Nephron progenitor cell (in vitro differentiated cells): ENCODE measurements around the gene RBM7.

Source experiments
- DNase-seq: peaks from one replicate; pipeline ENCODE4 v3.0.0; 2021
- H3K27ac Mint-ChIP-seq: 2 replicates; pipeline ENCODE4 v1.8.0; 2021; ENCODE audit warnings: mild to moderate bottlenecking, moderate library complexity, mixed read lengths
- H3K27me3 Mint-ChIP-seq: 2 replicates; pipeline ENCODE4 v1.8.0; 2021; ENCODE audit warnings: mild to moderate bottlenecking, low read depth, mixed read lengths; ENCODE audit not compliant: poor library complexity
- H3K36me3 Mint-ChIP-seq: 2 replicates; pipeline ENCODE4 v1.8.0; 2021; ENCODE audit warnings: low read depth, mixed read lengths
- H3K4me1 Mint-ChIP-seq: 2 replicates; pipeline ENCODE4 v1.8.0; 2021; ENCODE audit warnings: mixed read lengths
- H3K4me3 Mint-ChIP-seq: 2 replicates; pipeline ENCODE4 v1.8.0; 2021; ENCODE audit warnings: mild to moderate bottlenecking, moderate library complexity, mixed read lengths
- H3K9me3 Mint-ChIP-seq: 2 replicates; pipeline ENCODE4 v1.8.0; 2021; ENCODE audit warnings: mild to moderate bottlenecking, moderate library complexity, mixed read lengths
- CTCF ChIP-seq: fragments of 200-600 bp; sonication (generic); IDR thresholded peaks from 2 replicates; pipeline ENCODE4 v1.5.0; 2021; ENCODE audit warnings: antibody characterized with exemption

Gene RBM7

DNA sequence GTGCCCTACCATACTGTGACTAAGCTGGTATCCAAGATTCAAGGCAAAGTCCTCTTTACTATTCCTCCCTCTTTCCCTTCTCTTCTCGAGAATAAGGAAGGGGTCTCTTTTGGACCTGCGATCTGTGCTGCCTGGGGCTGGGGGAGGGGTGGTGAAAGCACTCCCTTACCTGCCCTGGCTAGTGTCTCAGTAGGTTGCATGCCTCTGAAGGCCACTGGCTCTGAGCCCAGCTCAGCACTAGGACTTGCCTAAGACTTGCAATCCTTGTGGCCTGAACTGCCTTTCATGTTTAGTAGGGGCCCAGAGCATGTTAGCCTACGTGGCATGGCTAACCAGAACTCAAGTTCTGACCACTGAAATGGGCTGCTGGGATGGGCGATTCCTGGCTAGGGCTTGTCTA is 25.8 kb downstream of the RBM7 start:
- DNase-seq: no peak
- Mint-ChIP-seq H3K27ac (no peak overlapping the region), H3K27me3 (no peaks in the 10 kb centered on the region), H3K4me1 (no peaks in the 10 kb centered on the region), H3K36me3 (peaks cover 26% of the 10 kb centered on the region), H3K9me3 (peaks cover 24% of the 10 kb centered on the region), H3K4me3 (no peak overlapping the region)
- TF ChIP-seq CTCF: no peak

DNA sequence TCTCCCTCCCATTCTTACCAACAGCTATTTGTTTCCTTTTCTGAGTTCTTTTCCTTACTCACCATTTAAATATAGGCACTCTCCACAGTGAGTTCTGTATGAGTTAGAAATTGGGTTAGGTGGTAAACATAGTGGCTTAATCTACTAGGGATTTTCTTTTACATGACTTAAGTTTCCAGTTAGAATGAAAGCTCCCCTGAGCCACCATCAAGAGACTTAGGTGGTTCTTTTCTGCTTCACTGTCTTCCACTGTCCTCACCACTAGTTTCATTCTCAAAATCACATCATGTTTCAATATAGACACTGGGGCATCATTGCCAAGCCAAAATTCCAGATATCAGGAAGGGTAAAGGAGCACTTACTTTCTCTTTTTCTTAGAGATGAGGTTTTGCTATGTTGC is 29.8 kb downstream of the RBM7 start:
- no peak overlapping the region for H3K4me3 Mint-ChIP-seq

DNA sequence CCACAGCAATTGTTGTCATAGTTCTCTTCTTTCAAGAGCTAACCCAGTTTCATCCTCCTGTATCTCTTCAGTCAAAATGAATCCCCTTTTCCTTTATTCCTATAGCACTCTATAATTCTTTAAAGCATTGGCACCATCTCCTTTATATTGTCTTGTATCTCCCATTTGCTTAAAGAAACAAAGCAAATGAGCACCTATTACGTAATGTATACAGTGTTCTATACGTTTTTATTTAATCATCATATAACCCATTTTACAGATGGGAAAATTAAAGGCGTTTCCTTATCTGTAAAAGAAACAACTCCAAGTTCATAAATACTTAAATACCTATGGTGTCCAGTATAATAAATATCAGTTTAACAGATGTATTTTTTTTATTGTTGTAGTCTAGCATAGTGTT is 32.4 kb downstream of the RBM7 start:
- no peaks in the 10 kb centered on the region for H3K27me3 Mint-ChIP-seq
- no peak for DNase-seq
- peaks cover 7% of the 10 kb centered on the region for H3K36me3 Mint-ChIP-seq
- H3K27ac Mint-ChIP-seq: no peak overlapping the region
- H3K9me3 Mint-ChIP-seq: no peaks in the 10 kb centered on the region
- H3K4me3 Mint-ChIP-seq: no peak overlapping the region
- TF ChIP-seq CTCF: no peak
- peaks cover 2% of the 10 kb centered on the region for H3K4me1 Mint-ChIP-seq

More for the DNA sequence above, 29.8 kb downstream of the RBM7 start:
- Mint-ChIP-seq H3K9me3 (peaks cover under 1% of the 10 kb centered on the region), H3K27ac (no peak overlapping the region), H3K36me3 (peaks cover 8% of the 10 kb centered on the region), H3K27me3 (no peaks in the 10 kb centered on the region), H3K4me1 (no peaks in the 10 kb centered on the region)
- no peak for TF ChIP-seq CTCF
- DNase-seq: no peak

- no peak for TF ChIP-seq CTCF
- H3K27me3 Mint-ChIP-seq: no peaks in the 10 kb centered on the region
- H3K27ac Mint-ChIP-seq: no peak overlapping the region
- H3K4me3 Mint-ChIP-seq: no peak overlapping the region
- no peaks in the 10 kb centered on the region for H3K9me3 Mint-ChIP-seq
- peaks cover 7% of the 10 kb centered on the region for H3K36me3 Mint-ChIP-seq
- H3K4me1 Mint-ChIP-seq: peaks cover 7% of the 10 kb centered on the region
- no peak for DNase-seq
Measured at GRCh38 chr11:114433376-114433775, 32.9 kb downstream of the RBM7 start.

- Mint-ChIP-seq H3K27me3 (no peaks in the 10 kb centered on the region), H3K36me3 (peaks cover 7% of the 10 kb centered on the region), H3K4me3 (peak overlapping the region; percentile 93), H3K4me1 (peaks cover 43% of the 10 kb centered on the region), H3K27ac (no peak overlapping the region), H3K9me3 (no peaks in the 10 kb centered on the region)
- no peak for DNase-seq
- no peak for TF ChIP-seq CTCF
Measured at GRCh38 chr11:114438303-114438702, 37.8 kb downstream of the RBM7 start.

- DNase-seq: peak; percentile 91
- TF ChIP-seq CTCF: no peak
- peaks cover 15% of the 10 kb centered on the region for H3K36me3 Mint-ChIP-seq
- H3K27me3 Mint-ChIP-seq: no peaks in the 10 kb centered on the region
- H3K9me3 Mint-ChIP-seq: no peaks in the 10 kb centered on the region
- peaks cover 55% of the 10 kb centered on the region for H3K4me1 Mint-ChIP-seq
- H3K4me3 Mint-ChIP-seq: peak within 1 kb of the TSS; percentile 93
- peak within 1 kb of the TSS; percentile 93 for H3K27ac Mint-ChIP-seq
Measured at GRCh38 chr11:114439229-114440120, 39.0 kb downstream of the RBM7 start, which contains the start of gene REXO2. Gene REXO2, plus strand, starts transcription at chr11:114439467. Its CDS starts 62 bp downstream, at chr11:114439529.
